Measurements from ENCODE around the gene LGALS7. TPM values are rescaled to one million over a fixed set of nuclear protein-coding genes. Genes with fewer than 3 reads are reported as not detected.
A peak's percentile ranks its signal among the peaks of the same experiment; 100 is the strongest.

Gene LGALS7
- total RNA-seq, 1 donor from 2014 or later = not detected

DNA sequence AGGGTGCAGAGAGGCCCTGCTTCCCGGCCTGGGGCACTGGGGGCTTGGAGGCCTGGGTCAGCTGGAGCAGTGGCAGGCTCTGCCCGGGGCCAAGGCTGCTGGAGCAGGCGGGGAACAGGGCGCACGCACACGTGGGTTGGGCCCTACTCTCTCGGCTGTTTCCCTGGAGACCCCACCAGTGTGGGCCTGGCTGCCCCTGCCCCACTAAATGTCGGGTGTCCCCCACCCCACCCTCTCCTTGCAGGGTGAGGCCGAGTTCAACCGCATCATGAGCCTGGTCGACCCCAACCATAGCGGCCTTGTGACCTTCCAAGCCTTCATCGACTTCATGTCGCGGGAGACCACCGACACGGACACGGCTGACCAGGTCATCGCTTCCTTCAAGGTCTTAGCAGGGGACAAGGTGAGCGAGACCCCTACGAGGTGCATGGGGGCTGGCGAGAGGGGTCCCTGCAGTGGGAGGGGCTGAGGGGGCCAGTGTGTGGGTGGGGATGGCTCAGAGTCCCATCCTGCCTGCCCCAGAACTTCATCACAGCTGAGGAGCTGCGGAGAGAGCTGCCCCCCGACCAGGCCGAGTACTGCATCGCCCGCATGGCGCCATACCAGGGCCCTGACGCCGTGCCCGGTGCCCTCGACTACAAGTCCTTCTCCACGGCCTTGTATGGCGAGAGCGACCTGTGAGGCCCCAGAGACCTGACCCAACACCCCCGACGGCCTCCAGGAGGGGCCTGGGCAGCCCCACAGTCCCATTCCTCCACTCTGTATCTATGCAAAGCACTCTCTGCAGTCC lies 44.4 kb downstream of the LGALS7 start:
- ATAC-seq = no peak
- DNase-seq (ENCODE audit: low spot score) = no peak

DNA sequence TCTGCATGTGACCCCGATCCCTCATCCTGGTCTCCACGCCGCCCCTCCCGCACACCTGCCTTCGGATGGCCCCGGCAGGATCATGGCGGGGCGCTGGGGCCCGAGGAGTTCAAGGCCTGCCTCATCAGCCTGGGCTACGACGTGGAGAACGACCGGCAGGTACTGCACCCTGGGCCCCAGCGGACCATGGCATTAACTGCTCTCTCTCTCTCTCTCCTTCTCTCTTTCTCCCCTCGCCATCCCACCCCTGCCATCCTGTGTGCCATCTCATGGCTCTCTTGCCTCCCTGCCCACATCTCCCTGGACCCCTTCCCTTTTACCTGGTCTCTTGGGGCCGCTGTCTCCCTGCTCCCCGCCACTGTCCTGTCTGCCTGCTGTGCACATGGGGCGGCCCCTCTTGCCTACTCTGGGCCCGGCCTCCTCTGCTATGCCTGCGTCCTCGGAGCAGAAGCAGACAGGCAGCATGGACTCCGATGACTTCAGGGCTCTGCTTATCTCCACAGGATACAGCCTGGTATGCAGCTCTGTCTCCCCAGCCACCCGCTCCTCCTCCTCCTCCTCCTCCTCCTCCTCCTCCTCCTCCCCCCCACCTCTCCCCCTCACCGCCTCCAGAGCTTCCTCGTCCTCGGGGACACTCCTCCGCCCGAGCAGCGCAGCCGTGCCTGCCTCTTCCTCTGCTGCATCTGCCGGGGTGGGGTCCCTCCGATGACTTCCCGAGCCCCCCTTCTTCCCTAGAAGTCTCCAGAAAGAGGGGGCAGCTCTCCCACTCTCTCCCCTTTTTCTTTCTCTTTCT lies 45.3 kb downstream of the LGALS7 start:
- ATAC-seq (peak; percentile 1), DNase-seq (ENCODE audit: low spot score) (no peak)

DNA sequence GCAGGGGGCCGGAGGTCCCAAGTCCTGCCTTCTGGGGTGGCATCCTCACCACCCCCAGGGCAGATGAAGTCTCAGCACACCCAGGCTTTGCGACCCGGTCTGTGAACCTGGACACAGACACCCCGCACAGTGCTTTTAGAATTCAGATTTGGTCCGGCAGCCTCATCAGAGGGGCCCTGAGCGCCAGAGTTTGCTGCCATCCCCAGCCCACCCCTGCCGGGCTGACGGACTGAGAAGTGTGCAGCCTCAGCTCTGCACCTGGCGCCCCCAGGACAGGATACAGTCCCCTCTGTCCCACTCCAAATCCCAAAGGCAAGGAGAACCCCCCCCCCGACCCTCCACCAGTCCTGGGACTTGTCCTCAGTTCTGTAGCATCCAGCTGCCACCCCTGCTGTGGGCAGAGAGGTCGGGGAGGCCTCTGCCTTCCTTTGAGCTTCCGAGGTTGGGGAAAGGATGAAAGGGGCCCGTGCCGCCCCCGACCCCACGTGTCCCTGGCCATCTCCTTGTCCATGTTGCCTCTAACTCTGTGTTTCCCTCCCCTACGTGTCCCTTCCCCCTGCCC lies 45.9 kb downstream of the LGALS7 start:
- DNase-seq (ENCODE audit: low spot score) (no peak), ATAC-seq (no peak)

DNA sequence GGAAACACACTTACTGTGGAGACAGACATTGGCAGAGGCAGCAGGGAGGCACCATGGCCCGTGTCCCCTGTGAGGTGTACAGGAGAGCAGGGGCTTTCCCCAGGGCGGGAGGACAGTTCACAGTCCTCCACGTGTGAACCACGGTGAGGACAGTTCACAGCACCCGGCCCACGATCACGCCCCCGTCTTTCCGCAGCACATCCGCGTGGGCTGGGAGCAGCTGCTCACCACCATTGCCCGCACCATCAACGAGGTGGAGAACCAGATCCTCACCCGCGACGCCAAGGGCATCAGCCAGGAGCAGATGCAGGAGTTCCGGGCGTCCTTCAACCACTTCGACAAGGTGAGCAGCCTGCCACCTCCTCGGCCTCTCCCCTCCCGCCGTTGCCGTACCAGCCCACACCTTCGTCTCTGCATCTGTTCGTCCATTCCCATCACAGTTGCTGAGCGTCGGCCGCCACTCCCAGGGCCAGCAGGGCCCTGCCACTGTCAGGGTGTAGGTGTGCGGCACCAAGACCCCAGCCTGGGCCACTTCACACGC lies 46.5 kb downstream of the LGALS7 start:
- DNase-seq (ENCODE audit: low spot score) (no peak), ATAC-seq (peak; percentile 4)

DNA sequence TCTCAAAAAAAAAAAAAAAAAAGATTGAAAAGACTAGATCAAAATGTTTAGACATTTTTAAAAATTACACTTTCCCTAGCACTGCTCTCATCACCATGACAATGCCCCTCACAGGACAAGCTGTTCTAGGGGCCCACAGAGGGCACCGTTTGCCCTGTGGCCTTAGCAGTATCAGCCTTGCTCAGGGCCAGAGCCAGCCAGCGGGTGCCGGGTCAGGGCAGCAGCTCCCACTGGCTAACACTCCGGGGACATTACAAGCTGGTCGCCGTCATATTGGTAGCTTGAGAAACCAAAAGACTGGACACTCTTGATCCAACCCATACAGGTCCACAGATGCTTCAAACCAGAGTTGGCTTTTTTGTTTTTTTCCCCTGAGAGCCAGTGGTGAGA lies 47.0 kb downstream of the LGALS7 start:
- ATAC-seq (peak; percentile 47), DNase-seq (ENCODE audit: low spot score) (no peak)

DNA sequence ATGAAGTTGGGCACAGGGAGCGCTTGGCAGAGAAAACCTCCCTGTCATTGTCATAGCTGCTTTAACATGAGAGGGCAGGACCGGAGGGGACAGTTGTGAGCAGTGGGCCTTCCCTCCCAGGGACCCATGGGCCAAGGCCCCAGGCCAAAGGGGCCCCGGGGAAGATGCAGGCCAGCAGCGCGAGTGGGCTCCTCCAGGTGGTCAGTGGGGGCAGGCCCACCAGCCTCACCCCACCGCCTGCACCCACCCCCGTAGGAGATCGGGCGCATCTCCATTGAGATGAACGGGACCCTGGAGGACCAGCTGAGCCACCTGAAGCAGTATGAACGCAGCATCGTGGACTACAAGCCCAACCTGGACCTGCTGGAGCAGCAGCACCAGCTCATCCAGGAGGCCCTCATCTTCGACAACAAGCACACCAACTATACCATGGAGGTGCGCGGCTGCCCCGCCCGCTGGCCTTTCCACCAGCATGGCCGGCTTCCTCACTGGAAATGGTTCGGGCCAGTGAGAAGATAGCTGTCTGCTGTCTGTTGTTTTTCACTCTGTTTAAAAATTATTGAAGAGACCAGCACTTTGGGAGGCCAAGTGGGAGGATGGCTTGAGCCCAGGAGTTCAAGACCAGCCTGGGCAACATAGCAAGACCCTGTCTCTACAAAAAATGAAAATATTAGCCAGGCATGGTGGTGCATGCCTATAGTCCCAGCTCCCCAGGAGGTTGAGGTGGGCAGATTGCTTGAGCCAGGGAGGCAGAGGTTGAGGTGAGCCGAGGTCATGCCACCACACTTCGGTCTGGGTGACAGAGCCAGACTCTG lies 47.6 kb downstream of the LGALS7 start:
- DNase-seq (ENCODE audit: low spot score) (no peak), ATAC-seq (peak; percentile 4)

DNA sequence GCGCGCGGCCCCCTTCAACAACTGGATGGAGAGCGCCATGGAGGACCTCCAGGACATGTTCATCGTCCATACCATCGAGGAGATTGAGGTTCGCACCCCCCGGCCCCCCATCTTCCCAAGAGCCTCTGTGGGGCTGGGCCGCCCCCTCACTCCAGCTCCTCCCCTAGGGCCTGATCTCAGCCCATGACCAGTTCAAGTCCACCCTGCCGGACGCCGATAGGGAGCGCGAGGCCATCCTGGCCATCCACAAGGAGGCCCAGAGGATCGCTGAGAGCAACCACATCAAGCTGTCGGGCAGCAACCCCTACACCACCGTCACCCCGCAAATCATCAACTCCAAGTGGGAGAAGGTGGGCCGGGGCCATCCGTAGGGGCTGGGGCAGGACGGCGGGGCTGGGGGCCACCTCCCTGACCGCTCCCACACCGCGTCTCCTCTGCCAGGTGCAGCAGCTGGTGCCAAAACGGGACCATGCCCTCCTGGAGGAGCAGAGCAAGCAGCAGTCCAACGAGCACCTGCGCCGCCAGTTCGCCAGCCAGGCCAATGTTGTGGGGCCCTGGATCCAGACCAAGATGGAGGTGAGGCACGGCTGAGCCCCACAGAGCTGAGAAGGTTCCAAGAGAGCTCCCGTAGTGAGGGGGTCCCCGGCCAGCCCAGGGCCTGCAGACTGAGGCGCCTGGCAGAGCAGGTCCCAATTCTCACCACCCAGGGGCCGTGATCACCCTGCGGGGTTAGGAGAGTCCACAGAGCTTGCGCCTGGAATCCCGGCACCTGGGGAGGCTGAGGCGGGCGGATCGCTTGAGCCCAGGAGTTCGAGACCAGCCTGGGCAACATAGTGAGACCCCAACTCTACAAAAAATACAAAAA lies 49.1 kb downstream of the LGALS7 start:
- no peak for ATAC-seq
- no peak for DNase-seq (ENCODE audit: low spot score)

DNA sequence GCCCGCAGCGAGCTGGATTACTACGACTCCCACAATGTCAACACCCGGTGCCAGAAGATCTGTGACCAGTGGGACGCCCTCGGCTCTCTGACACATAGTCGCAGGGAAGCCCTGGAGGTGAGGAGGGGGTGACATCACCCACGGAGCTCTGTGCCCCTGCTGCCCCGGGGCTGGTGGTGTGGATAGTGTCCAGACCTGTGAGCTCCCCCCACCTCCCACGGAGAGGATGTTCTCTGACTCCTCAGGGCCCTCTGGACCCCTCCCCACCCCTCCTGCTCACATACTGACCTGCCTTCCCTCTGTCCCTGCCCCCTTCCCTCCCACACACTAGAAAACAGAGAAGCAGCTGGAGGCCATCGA lies 49.7 kb downstream of the LGALS7 start:
- ATAC-seq (no peak), DNase-seq (ENCODE audit: low spot score) (no peak)

DNA sequence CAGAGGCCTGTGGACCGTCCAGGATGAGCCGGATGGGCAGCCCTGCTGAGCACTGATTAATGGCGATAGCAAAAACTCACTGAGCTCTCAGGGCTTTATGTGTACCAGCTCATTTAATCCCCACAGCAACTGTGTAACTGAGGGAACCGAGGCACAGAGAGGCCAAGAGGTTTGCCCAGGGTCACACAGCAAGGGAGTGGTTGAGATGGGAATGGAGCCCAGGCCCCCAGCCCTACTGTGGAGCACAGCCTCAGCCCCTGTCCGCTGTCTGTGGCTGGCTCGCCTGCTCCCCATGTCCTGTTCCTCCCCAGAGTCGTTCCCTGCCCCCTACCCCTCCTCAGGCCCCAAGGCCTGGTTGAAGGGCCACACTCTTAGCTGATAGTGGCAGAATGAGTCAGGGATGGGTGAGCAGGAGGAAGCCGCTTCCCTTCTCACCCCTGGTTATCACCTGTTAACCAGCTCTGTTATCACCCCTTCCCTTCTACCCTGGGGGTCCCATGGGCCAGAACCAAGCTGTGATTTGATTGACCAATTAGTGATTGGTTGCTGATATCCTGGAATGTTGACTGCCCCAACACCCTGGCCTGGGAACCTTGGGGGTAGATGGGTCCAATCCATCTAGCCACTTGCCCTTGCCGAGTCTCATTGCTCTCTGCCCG lies 50.2 kb downstream of the LGALS7 start:
- ATAC-seq = no peak
- DNase-seq (ENCODE audit: low spot score) = no peak

DNA sequence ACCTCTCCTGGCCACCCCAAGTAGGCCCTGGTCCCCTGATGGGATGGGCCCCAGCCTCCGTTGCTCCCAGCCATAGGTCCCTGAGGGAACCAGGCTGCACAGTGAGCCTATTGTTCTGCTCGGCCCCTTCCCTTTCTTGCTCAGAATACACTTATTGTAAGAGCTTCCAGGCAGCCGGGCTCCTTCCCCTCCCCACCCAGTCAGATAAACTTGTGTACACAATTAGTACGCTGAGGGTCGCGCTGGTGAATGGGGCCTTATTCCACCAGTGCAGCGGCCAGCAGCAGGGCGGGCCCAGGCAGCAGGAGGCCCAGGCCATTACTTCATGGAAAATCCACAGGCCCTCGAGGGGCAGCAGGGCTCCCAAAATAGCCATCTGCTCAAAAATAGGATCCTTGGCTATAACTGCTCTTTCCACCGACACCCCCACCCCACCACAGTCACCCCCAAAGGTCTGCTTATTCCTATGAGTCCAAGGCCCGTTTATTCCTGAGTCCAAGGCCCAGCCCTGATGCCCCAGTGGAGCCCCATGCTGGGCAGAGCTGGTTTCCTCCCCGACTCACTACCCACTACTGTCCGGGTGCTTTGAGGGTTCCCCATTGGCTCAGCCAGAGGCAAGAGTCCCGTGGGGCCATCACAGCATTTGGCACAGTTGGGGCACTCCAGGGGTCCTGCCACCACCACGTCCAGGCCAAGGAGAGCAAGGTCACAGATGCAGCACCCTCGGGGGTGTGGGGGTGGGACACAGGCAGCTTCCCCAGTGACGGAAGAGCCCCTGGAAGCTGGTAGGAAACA lies 51.1 kb downstream of the LGALS7 start:
- DNase-seq (ENCODE audit: low spot score) = no peak
- no peak for ATAC-seq

DNA sequence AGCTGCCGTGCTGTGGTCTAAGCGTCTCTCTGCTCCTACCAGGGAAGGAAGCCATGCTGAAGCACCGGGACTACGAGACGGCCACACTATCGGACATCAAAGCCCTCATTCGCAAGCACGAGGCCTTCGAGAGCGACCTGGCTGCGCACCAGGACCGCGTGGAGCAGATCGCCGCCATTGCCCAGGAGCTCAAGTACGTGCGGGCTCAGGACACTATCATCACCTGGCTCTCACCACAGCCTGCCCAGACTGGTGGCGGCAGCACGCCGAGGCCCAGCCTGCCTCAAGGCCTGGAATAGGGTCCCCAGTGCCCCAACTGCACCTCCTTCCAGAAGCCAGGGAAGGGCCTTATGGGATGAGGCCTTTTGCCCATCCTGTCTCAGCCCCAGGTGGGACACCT lies 51.8 kb downstream of the LGALS7 start:
- ATAC-seq (no peak), DNase-seq (ENCODE audit: low spot score) (no peak)

Other genes with a start within 250 kb of the LGALS7 start
- gene MAP4K1, start 155.6 kb downstream of the LGALS7 start, total RNA-seq = 3.5 TPM
- gene EIF3K, start 154.3 kb downstream of the LGALS7 start, total RNA-seq = 106 TPM
- 156 TPM for gene ACTN4, start 125.9 kb downstream of the LGALS7 start, total RNA-seq
- 30.9 TPM for gene CAPN12, start 29.0 kb downstream of the LGALS7 start, total RNA-seq
- gene LGALS7B, start 15.7 kb upstream of the LGALS7 start, total RNA-seq = not detected
- gene LGALS4, start 39.4 kb upstream of the LGALS7 start, total RNA-seq = 102 TPM
- gene ECH1, start 58.3 kb upstream of the LGALS7 start, total RNA-seq = 439 TPM
- gene HNRNPL, start 76.5 kb upstream of the LGALS7 start, total RNA-seq = 93.1 TPM
- 5.6 TPM for gene RINL, start 104.8 kb upstream of the LGALS7 start, total RNA-seq
- gene SIRT2, start 126.1 kb upstream of the LGALS7 start, total RNA-seq = 31.2 TPM
- 19.0 TPM for gene NFKBIB, start 126.5 kb upstream of the LGALS7 start, total RNA-seq
- 0.18 TPM for gene CCER2, start 138.7 kb upstream of the LGALS7 start, total RNA-seq
- 12.8 TPM for gene SARS2, start 157.2 kb upstream of the LGALS7 start, total RNA-seq
- gene MRPS12, start 157.4 kb upstream of the LGALS7 start, total RNA-seq = 24.2 TPM
- gene FBXO17, start 202.2 kb upstream of the LGALS7 start, total RNA-seq = 64.3 TPM

Data from left lobe of liver (tissue), 2 donors.